Activated B cell treated with CpG ODN at 0.5 μM for 24 hours (primary cell): ENCODE data around the gene SACM1L. TPM values are rescaled to one million over a fixed set of nuclear protein-coding genes. Genes with fewer than 3 reads are reported as not detected.

ENCODE experiments used
- ATAC-seq: fragments of 200-7000 bp; cut with Tn5 transposase; one replicate; pipeline ENCODE4 v1.10.0; 2021; ENCODE audit warnings: low read depth, mild to moderate bottlenecking, moderate library complexity
- CTCF ChIA-PET: fragments of 350-600 bp; sonication (Branson Sonifier 250); formaldehyde crosslinking; loops from one replicate; lab custom pipeline; 2021; ENCODE audit warnings: antibody characterized with exemption; lab: Charles Lee
- POLR2A ChIA-PET: fragments of 350-600 bp; sonication (Branson Sonifier 250); formaldehyde crosslinking; loops from one replicate; lab custom pipeline; 2021; ENCODE audit warnings: antibody characterized with exemption; lab: Charles Lee
- DNase-seq: peaks from one replicate; pipeline ENCODE4 v3.0.0; 2022
- H3K27ac Mint-ChIP-seq: one replicate; pipeline ENCODE4 v1.8.0; 2020; ENCODE audit warnings: mixed read lengths
- H3K27me3 Mint-ChIP-seq: one replicate; pipeline ENCODE4 v1.8.0; 2021; ENCODE audit warnings: mixed read lengths
- H3K36me3 Mint-ChIP-seq: one replicate; pipeline ENCODE4 v1.8.0; 2021; ENCODE audit warnings: low read depth, mixed read lengths
- H3K4me1 Mint-ChIP-seq: one replicate; pipeline ENCODE4 v1.8.0; 2021; ENCODE audit warnings: mixed read lengths
- H3K4me3 Mint-ChIP-seq: one replicate; pipeline ENCODE4 v1.8.0; 2020; ENCODE audit warnings: mild to moderate bottlenecking, mixed read lengths
- H3K9me3 Mint-ChIP-seq: one replicate; pipeline ENCODE4 v1.8.0; 2020; ENCODE audit warnings: mixed read lengths
- intact Hi-C: fragments of 100-400 bp; cut with micrococcal nuclease; formaldehyde crosslinking; loops from one replicate; pipeline ENCODE4 v1.15.1; 2024
- total RNA-seq: library from RNA; stranded (reverse); gene quantifications from 2 replicates; pipeline ENCODE4 v1.2.3, GENCODE V29; 2022
- TF ChIP-seq, protein P1 (sequence below): fragments of 200-600 bp; IDR thresholded peaks from one replicate; pipeline ENCODE4 v1.8.0; 2022; ENCODE audit warnings: antibody characterized with exemption, mild to moderate bottlenecking

Gene SACM1L
- total RNA-seq, 1 donor from 2014 or later, result 55.5 TPM

GRCh38 chr3:45642731-45643152 is 46.5 kb upstream of the SACM1L start:
- H3K27ac Mint-ChIP-seq, result peak overlapping the region; percentile 65

DNA sequence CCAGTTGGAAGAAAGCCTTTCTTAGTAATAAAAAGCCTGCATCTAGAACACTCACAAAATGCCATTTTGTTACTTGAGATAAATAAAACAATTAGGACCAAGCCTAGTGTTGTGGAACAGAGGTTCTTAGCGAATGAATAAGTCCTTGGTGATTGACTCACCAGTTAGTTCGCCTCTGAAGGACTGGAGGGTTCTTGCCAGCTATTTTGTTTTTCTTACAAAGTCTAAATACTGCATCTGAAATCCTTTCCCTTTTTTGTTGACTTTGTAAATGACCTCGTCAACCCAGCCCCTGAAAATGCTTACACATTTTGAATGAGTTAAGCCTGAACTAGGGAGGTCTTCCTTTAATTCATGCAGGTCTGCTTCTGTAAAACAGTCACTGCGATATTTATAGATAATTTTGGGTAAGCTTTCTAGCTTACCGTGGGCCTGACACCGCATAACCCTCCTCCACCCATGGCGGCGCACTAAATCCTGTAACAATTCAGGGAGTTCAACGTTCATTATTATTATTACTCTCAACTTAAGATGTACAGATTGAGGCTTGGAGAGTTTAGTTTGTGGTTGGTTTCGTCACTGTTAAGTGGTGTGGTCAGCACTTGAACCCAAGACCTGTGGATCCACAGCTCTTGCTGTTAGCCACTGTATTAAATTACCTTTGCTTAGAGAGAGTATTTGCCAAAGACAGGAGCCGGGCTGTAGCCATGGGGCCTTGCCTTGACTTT is 45.0 kb upstream of the SACM1L start:
- Mint-ChIP-seq H3K4me1 (peaks cover 37% of the 10 kb centered on the region), H3K9me3 (peaks cover 6% of the 10 kb centered on the region), H3K4me3 (no peak overlapping the region), H3K27ac (peak overlapping the region; percentile 60), H3K27me3 (no peaks in the 10 kb centered on the region), H3K36me3 (peaks cover 70% of the 10 kb centered on the region)
- ATAC-seq (no peak), DNase-seq (no peak)
- CTCF ChIA-PET, result interaction anchor here (1.6 kb wide), 1 partner anchor 134 kb away, joined by 3 read pairs; no protein-coding TSS in a partner anchor
- intact Hi-C loops, result no loop called here
- POLR2A ChIA-PET, result no interaction called here
- TF ChIP-seq, protein P1, sequence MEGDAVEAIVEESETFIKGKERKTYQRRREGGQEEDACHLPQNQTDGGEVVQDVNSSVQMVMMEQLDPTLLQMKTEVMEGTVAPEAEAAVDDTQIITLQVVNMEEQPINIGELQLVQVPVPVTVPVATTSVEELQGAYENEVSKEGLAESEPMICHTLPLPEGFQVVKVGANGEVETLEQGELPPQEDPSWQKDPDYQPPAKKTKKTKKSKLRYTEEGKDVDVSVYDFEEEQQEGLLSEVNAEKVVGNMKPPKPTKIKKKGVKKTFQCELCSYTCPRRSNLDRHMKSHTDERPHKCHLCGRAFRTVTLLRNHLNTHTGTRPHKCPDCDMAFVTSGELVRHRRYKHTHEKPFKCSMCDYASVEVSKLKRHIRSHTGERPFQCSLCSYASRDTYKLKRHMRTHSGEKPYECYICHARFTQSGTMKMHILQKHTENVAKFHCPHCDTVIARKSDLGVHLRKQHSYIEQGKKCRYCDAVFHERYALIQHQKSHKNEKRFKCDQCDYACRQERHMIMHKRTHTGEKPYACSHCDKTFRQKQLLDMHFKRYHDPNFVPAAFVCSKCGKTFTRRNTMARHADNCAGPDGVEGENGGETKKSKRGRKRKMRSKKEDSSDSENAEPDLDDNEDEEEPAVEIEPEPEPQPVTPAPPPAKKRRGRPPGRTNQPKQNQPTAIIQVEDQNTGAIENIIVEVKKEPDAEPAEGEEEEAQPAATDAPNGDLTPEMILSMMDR, result no peak

More at GRCh38 chr3:45642731-45643152, 46.5 kb upstream of the SACM1L start:
- ChIA-PET CTCF (interaction anchor here (0.6 kb wide), 1 partner anchor 13 kb away, joined by 3 read pairs; no protein-coding TSS in a partner anchor), POLR2A (interaction anchor here (1.5 kb wide), 1 partner anchor 47 kb away, joined by 3 read pairs; no protein-coding TSS in a partner anchor)
- ATAC-seq (no peak), DNase-seq (no peak)
- Mint-ChIP-seq H3K9me3 (no peaks in the 10 kb centered on the region), H3K4me3 (no peak overlapping the region), H3K4me1 (peaks cover 42% of the 10 kb centered on the region), H3K27me3 (no peaks in the 10 kb centered on the region), H3K36me3 (peaks cover 69% of the 10 kb centered on the region)
- intact Hi-C loops, result no loop called here
- TF ChIP-seq, protein P1, result no peak

- peak overlapping the region; percentile 60 for H3K27ac Mint-ChIP-seq
- H3K4me1 Mint-ChIP-seq, result peaks cover 33% of the 10 kb centered on the region
- CTCF ChIA-PET, result interaction anchor here (1.5 to 1.6 kb wide), 2 partner anchors 12 to 134 kb away, joined by 3 to 6 read pairs; no protein-coding TSS in a partner anchor
- DNase-seq (no peak), ATAC-seq (no peak)
- H3K36me3 Mint-ChIP-seq, result peaks cover 68% of the 10 kb centered on the region
- TF ChIP-seq, protein P1, result no peak
- POLR2A ChIA-PET, result no interaction called here
- H3K4me3 Mint-ChIP-seq, result no peak overlapping the region
- intact Hi-C loops, result no loop called here
- H3K27me3 Mint-ChIP-seq, result no peaks in the 10 kb centered on the region
- peaks cover 7% of the 10 kb centered on the region for H3K9me3 Mint-ChIP-seq
Measured at GRCh38 chr3:45644791-45645201, 44.4 kb upstream of the SACM1L start.

DNA sequence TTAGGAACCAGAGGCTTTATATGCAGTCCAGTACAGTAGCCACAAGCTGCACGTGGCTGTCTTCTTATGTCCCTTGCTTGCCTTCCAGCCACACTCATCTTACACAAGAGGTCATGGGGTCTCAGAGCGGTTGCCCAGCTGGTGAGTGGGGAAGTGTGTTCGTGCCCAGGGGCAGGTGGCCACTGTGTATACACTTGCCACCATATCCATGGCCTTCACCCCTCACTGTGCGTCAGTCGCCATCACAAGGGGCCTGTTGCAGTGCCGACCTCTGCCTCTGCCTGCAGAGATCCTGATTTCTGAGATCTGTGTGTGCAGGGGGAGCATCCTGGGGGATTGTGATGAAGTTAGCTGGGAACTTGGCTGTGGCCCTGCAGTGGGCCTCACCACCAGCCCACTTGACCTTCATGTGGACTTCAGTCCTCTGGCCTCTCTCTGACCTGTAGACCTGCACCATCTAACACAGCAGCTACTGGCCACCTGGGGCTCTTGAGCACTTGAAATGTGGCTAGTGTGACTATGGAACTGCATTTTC is 43.1 kb upstream of the SACM1L start:
- Mint-ChIP-seq H3K36me3 (peaks cover 72% of the 10 kb centered on the region), H3K9me3 (peaks cover 10% of the 10 kb centered on the region), H3K4me1 (peaks cover 28% of the 10 kb centered on the region), H3K27ac (peak overlapping the region; percentile 13), H3K4me3 (no peak overlapping the region), H3K27me3 (no peaks in the 10 kb centered on the region)
- ChIA-PET CTCF (interaction anchor here (1.5 to 1.6 kb wide), 2 partner anchors 10 kb away, joined by 5 to 6 read pairs; no protein-coding TSS in a partner anchor), POLR2A (no interaction called here)
- intact Hi-C loops, result no loop called here
- TF ChIP-seq, protein P1, result no peak
- no peak for ATAC-seq
- DNase-seq, result no peak

DNA sequence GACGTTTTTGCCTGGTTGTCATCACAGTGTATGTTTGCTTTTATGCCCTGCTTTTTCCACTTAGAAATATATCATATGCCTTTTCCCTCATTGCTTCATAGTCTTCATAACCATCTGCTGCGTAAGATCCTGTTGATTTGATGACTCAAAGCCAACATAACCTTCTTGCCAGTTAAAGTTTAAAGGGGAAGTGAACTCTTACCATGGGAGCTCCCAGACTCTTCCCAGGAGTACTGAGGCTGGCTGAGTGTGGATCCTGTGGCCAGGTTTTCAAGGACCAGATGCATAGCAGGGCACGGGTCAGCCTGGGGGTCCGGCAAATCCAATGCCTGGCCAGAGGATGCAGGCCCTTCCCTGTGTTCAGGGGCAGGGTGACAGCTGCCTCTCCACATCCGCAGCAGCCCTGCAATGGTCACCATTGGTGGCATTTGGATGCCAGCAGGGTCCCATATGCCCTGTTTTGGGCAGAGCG is 42.0 kb upstream of the SACM1L start:
- ChIA-PET CTCF (interaction anchor here (1.6 kb wide), 1 partner anchor 9 kb away, joined by 5 read pairs; no protein-coding TSS in a partner anchor), POLR2A (interaction anchor here (0.6 kb wide), 1 partner anchor 50 kb away, joined by 4 read pairs; no protein-coding TSS in a partner anchor)
- ATAC-seq (no peak), DNase-seq (no peak)
- intact Hi-C loops, result no loop called here
- peaks cover 31% of the 10 kb centered on the region for H3K4me1 Mint-ChIP-seq
- peaks cover 10% of the 10 kb centered on the region for H3K9me3 Mint-ChIP-seq
- TF ChIP-seq, protein P1, result no peak
- H3K36me3 Mint-ChIP-seq, result peaks cover 67% of the 10 kb centered on the region
- H3K4me3 Mint-ChIP-seq, result no peak overlapping the region
- peak overlapping the region; percentile 10 for H3K27ac Mint-ChIP-seq
- no peaks in the 10 kb centered on the region for H3K27me3 Mint-ChIP-seq
